AG09319 (cell line): ENCODE results near the gene TRIM8.
A peak's percentile ranks its signal among the peaks of the same experiment; 100 is the strongest.

Experiments used
- DNase-seq: peaks from one replicate; pipeline ENCODE4 v3.0.0-alpha.2; 2010; ENCODE audit warnings: low read depth; ENCODE audit errors: extremely low read depth
- CTCF ChIP-seq: IDR thresholded peaks from 2 replicates; pipeline ENCODE4 v1.5.1; 2011; ENCODE audit warnings: low read depth, mild to moderate bottlenecking, inconsistent platforms, low read length, moderate library complexity

The TRIM8 gene

GRCh38 chr10:102627736-102628293, 16.5 kb upstream of the TRIM8 start:
- TF ChIP-seq CTCF = no peak
- peak; percentile 47 for DNase-seq

GRCh38 chr10:102628451-102628911, 15.8 kb upstream of the TRIM8 start:
- peak; percentile 10 for TF ChIP-seq CTCF
- DNase-seq = no peak

- no peak for TF ChIP-seq CTCF
- DNase-seq = peak; percentile 52
These were observed 14.3 kb upstream of the TRIM8 start for GRCh38 chr10:102629661-102630614.

GRCh38 chr10:102630663-102631062, 13.6 kb upstream of the TRIM8 start:
- no peak for TF ChIP-seq CTCF

GRCh38 chr10:102631525-102632393, 12.5 kb upstream of the TRIM8 start:
- DNase-seq = no peak
- TF ChIP-seq CTCF = no peak

More at GRCh38 chr10:102630663-102631062, 13.6 kb upstream of the TRIM8 start:
- DNase-seq = no peak

GRCh38 chr10:102632394-102633111, 11.7 kb upstream of the TRIM8 start:
- DNase-seq = no peak
- TF ChIP-seq CTCF = no peak; the same call in 1 of the 2 replicates
